K562 treated with DMSO at 1 percent for 24 hours (cell line): ENCODE measurements around the gene PPFIA4. TPM values are rescaled to one million over a fixed set of nuclear protein-coding genes. Genes with fewer than 3 reads are reported as not detected.

Experiments
- total RNA-seq: library from RNA; unstranded; fragments of 300-600 nt; gene quantifications from 2 replicates; pipeline ENCODE4 v1.2.3, GENCODE V29; 2022; ENCODE audit warnings: low read depth; ENCODE audit not compliant: insufficient read depth

The PPFIA4 gene
- total RNA-seq: 2.5 and 5.8 TPM in 2 replicates

GRCh38 chr1:203026031-203026665 is at the start of gene PPFIA4:
Gene PPFIA4, plus strand, starts transcription at chr1:203026491. Its CDS starts 12,518 bp downstream, at chr1:203039009.

DNA sequence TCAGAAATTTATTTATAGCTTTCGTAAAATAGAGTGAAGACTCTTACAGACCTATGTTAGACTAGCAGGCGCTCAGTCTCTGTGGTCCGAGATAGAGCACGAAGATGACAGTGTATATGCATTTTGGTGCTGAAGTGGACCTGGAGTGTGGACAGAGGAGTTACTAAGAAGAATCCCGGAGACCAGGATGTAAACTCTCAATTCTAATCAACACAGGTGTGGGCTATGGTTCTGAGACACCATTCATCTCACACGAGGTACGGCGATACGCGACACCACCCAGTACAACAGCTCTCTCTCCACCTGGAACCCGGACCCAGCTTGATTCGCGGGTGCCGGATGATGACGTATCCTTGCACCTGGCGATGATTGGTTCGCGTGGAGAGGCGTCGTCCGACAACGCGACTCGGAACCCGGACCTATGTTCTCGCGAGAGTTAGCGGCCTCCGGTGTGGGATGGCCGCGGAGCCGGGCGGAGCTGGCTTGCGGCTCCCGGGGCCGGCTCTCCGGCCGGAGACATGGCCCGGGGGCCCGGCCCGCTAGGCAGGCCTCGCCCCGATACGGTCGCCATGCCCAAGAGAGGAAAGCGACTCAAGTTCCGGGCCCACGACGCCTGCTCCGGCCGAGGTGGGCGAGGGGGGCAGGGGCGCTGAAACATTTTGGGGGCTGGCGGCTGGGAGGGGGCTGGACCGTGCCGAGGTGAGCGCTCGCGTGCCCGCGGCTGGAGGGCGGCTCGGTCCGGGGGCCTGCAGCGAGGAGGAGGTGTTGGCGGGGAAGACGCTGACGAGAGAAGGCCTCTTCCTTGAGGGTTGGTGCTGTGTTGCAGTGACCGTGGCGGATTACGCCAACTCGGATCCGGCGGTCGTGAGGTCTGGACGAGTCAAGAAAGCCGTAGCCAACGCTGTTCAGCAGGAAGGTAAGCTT is 19.1 kb upstream of the PPFIA4 start, which contains the start of gene TMEM183A:
TSS of gene TMEM183A (plus strand) at position 427 of the 924 bp plus-strand sequence. CDS start at position 519, 92 bp downstream.

DNA sequence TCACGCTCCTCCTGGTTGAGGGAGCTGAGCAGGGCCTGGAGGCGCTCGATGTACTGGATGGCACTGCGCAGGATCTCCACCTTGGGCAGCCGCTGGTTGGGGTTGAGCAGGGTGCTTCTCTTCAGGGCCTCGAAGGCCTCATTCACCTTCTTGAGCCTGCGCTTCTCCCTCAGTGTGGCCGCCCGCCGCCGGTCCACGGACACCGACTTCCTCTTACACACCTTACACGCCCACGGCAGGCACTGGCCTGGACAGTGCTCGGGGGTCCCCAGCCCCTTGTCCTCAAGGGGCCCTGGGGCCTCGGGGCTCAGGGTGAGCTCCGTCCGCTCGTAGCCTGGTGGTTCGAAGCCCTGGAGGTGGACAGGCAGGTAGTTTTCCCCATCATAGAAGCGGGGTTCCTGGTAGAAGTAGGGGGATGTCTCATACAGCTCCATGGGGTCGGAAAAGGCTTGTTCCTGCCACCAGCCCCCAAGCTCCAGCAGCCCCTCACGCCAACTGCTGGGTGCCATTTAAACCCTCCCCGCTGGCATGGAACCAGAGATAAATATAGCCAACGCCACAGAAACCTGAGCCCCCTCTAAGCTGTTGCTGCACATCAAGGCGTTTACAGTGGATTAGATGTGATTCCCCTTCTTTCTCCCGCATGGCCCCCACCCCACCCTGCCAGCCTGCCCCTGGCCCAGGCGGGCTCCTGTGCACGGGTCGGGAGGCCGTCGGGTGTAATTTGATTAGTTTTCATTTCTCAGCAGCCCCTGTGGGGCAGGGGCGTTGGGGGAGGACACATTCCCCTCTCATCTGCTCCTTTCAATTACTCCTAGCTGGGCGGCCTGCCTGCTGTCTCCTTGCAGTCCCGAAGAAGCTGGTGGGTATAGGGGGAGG is 59.5 kb downstream of the PPFIA4 start, which contains the start of gene MYOG:
TSS of gene MYOG (minus strand) at position 485 of the 879 bp plus-strand sequence. CDS start at position 434, 51 bp downstream.

DNA sequence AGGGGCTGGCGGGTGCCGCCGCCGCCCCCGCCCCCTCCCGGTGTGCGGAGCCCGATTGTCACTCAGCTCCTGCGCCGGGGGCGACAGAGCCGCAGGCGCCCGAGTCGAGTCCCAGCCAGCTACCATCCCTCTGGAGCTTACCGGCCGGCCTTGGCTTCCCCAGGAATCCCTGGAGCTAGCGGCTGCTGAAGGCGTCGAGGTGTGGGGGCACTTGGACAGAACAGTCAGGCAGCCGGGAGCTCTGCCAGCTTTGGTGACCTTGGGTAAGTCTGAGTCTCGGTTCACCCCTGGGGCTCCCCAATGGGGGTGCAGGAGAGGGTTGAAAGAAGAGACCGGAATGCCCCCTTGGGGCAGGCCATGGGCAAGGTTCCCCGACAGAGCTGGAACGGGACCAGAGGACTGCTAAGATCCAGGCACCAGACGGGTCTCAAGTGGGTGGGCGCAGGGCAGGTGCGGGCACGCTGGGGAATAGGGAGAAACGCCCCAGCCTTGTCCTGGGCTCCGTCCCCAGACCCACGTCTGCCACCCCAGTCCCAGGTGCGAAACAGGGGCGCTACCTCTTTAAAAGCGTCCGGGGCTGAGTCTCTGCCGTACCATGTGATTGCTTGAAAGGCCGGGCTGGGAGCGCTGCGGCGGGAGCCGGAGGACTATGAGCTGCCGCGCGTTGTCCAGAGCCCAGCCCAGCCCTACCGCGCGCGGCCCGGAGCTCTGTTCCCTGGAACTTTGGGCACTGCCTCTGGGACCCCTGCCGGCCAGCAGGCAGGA is 101.6 kb downstream of the PPFIA4 start, which contains the start of gene ADORA1:
TSS of gene ADORA1 (plus strand) at position 61 of the 765 bp plus-strand sequence. CDS start 1,116 bp downstream, outside the sequence.

Other genes with a start within 250 kb of the PPFIA4 start
- gene KDM5B, start 218.1 kb upstream of the PPFIA4 start, total RNA-seq: 30.8 and 33.6 TPM in 2 replicates
- gene PCAT6, start 215.5 kb upstream of the PPFIA4 start, total RNA-seq: 1.7 and 3.2 TPM in 2 replicates
- gene RABIF, start 137.3 kb upstream of the PPFIA4 start, total RNA-seq: 21.2 and 23.1 TPM in 2 replicates
- 23.3 and 24.6 TPM in 2 replicates for gene KLHL12, start 99.3 kb upstream of the PPFIA4 start, total RNA-seq
- gene ADIPOR1, start 68.2 kb upstream of the PPFIA4 start, total RNA-seq: 118 and 120 TPM in 2 replicates
- gene CYB5R1, start 59.2 kb upstream of the PPFIA4 start, total RNA-seq: 55.0 and 57.7 TPM in 2 replicates
- gene TMEM183A, start 19.1 kb upstream of the PPFIA4 start, total RNA-seq: 60.3 and 67.9 TPM in 2 replicates
- gene MYOG, start 59.5 kb downstream of the PPFIA4 start, total RNA-seq: not detected in 2 replicates
- gene ADORA1, start 101.2 kb downstream of the PPFIA4 start, total RNA-seq: not detected in 2 replicates
- gene MYBPH, start 149.3 kb downstream of the PPFIA4 start, total RNA-seq: not detected in 2 replicates
- gene CHI3L1, start 160.2 kb downstream of the PPFIA4 start, total RNA-seq: not detected in 2 replicates
- not detected in 2 replicates for gene CHIT1, start 203.2 kb downstream of the PPFIA4 start, total RNA-seq